Stimulated activated CD8-positive, alpha-beta memory T cell treated with anti-CD3 and anti-CD28 coated beads, Interleukin-4, amount 100 ng/mL, for 4 hours (primary cell): Measurements from ENCODE around the gene KCNQ2.

Experiments
- DNase-seq, 2 donors: peaks; one replicate each; pipeline ENCODE4 v3.0.0-alpha.2; 2020; ENCODE audit warnings: low read depth in 2 of 2, low spot score in 1 of 2

KCNQ2 gene

GRCh38 chr20:63418617-63419016 lies 53.8 kb downstream of the KCNQ2 start:
- no peak for DNase-seq

GRCh38 chr20:63417738-63418120 lies 54.7 kb downstream of the KCNQ2 start:
- DNase-seq = no peak

- no peak for DNase-seq
Observed at GRCh38 chr20:63417097-63417737, 55.2 kb downstream of the KCNQ2 start.

GRCh38 chr20:63416631-63417030 lies 55.8 kb downstream of the KCNQ2 start:
- no peak for DNase-seq

- DNase-seq = no peak
Observed at GRCh38 chr20:63415647-63416391, 56.6 kb downstream of the KCNQ2 start.

- no peak for DNase-seq
Observed at GRCh38 chr20:63414720-63415430, 57.6 kb downstream of the KCNQ2 start.

GRCh38 chr20:63413963-63414684 lies 58.3 kb downstream of the KCNQ2 start:
- DNase-seq = no peak

GRCh38 chr20:63413323-63413722 lies 59.1 kb downstream of the KCNQ2 start:
- DNase-seq = no peak

GRCh38 chr20:63412889-63413288 lies 59.6 kb downstream of the KCNQ2 start:
- DNase-seq = no peak

- DNase-seq = no peak
Observed at GRCh38 chr20:63411898-63412631, 60.4 kb downstream of the KCNQ2 start.

- DNase-seq = no peak
Observed at GRCh38 chr20:63411151-63411897, 61.1 kb downstream of the KCNQ2 start.

- no peak for DNase-seq
Observed at GRCh38 chr20:63409834-63410435, 62.5 kb downstream of the KCNQ2 start.

- DNase-seq = no peak
Observed at GRCh38 chr20:63409066-63409833, 63.2 kb downstream of the KCNQ2 start.

GRCh38 chr20:63408684-63409046 lies 63.8 kb downstream of the KCNQ2 start:
- no peak for DNase-seq

GRCh38 chr20:63407928-63408683 lies 64.3 kb downstream of the KCNQ2 start:
- no peak for DNase-seq

- no peak for DNase-seq
Observed at GRCh38 chr20:63406617-63407245, 65.7 kb downstream of the KCNQ2 start.

GRCh38 chr20:63406011-63406410 lies 66.4 kb downstream of the KCNQ2 start:
- no peak for DNase-seq
